Superior temporal gyrus (tissue), 1 donor: ENCODE results near the gene SF3B3.
A peak's percentile ranks its signal among the peaks of the same experiment; 100 is the strongest.

Experiments used
- DNase-seq: peaks from one replicate; pipeline ENCODE4 v3.0.0-alpha.2; 2016; ENCODE audit errors: extremely low spot score

Gene SF3B3

DNA sequence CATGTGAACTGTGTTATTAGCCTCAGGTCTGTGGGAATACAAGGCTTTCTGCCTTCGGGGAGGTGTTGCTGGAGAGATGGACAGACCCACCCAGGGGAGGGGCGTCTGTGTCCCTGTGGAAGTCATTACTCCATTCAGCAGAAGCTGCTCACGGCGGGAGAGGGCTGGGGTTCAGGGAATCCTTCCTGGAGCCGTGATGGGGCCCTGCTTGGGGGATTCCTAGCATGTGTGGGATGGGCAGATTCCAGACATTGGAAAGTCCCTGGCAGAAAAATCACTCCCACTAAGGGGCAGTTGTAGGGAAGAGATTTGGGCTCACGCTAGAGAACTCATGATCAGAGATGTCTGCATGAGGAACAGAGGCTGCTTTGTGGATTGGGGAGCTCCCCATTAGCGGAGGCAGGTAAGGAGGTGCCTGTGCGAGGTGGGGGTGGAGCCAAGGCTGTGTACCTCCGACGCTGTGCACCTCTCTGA, 66.4 kb downstream of the SF3B3 start:
- no peak for DNase-seq

DNA sequence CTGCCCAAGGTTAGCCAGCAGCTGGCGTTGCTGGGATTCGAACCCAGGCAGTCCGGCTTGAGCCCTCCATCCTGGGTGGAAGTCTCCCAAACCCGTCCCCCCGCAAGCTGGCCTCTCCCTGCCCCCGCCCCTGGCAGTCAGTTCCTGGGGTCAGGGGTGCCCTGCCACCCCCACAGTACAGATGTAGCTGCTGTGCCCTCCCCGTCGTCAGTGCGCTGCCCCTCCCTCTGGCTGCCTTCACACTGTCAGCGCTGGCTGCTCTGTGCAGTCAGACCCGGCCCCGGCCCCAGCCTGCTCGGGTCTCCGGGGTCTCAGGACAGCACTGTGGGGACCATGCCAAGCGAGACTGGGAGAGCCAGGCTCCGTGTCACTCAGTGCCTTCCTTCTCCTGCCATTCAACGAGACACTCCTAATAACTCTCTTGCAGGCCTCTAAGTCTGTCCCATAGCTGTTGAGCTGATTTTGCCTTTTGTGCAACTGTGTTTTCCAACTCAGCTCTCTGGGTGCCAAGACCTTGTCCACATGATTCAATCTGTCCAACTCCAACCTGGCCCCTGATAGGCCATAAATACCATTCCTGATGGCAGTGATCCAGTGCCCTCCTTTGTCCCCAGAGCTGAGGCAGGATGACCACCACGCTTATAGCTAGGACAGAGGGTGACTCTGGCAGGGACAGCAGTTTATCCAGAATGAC, 67.3 kb downstream of the SF3B3 start:
- DNase-seq: no peak

DNA sequence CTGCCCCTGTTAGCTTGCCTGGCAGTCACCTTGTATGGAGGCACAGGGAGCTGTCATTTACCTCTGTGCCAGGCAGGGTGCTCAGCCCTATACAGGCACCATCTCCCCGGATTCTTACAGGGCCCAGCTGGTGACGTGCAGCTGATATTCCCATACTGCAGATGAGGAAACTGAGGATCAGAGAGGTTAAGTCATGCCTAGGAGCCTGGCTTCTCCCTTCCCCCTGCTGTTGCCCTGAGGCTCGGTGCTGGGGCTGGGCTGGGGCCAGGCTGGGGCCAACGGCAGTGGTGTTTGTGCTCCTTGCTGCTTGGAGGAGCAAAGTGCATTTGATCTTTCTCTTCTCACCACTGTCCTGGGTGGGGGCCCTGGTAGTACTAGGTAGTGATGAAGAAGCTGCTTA, 68.0 kb downstream of the SF3B3 start:
- DNase-seq: no peak

DNA sequence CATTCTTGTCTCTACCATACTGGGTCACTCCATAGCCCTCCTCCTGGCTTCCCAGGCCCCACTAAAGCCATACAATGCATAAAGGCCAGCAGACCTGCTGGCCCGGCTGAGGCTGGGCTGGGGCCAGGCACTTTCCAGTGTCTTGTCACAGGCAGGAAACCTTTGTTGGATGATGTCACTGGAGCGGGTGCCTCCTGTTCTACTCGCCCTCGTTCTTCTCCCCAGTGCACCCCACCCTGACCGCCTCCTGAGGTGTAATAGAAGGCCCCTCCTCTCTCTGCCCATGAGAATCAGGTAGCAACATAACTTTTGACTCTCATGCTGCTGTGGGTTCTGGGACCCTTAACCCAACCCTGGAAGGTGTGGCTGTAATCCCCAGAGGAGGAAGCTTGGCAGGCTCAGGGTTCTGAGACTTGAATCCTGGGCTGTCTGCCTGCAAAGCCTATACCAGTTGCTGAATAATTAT, 68.5 kb downstream of the SF3B3 start:
- DNase-seq: no peak

DNA sequence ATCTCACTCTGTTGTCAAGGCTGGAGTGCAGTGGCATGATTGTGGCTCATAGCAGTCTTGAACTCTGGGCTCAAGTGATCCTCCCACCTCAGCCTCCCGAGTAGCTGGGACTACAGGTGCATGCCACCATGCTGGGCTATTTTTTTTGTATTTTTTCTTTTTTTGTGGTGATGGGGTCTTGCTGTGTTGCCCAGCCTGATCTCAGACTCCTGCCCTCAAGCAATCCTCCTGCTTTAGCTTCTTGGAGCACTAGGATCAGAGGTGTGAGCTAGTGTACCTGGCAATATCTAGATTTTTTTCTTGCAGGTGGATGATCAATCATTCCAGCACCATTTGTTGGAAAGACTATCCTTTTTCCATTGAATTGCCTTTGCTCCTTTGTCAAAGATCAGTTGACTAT, 69.9 kb downstream of the SF3B3 start:
- DNase-seq: no peak

DNA sequence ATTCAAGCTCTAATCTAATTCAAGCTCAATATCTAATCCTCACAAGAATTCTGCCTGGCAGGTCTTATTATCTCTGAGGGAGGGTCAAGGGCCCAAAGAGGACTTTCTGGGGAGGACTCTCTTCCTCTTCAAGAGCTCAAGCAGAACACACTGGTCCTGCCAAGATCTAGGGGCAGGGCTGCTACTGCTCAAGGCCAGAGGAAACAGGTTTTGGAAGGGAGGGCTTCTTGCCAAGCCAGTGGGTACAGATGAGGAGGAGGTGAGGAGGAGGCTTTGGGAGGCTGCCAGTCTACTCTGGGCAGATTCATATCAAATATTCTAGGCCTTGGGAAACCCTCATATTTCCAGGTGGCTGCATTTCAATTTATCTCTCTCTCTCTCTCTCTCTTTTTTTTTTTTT, 71.0 kb downstream of the SF3B3 start:
- no peak for DNase-seq

DNA sequence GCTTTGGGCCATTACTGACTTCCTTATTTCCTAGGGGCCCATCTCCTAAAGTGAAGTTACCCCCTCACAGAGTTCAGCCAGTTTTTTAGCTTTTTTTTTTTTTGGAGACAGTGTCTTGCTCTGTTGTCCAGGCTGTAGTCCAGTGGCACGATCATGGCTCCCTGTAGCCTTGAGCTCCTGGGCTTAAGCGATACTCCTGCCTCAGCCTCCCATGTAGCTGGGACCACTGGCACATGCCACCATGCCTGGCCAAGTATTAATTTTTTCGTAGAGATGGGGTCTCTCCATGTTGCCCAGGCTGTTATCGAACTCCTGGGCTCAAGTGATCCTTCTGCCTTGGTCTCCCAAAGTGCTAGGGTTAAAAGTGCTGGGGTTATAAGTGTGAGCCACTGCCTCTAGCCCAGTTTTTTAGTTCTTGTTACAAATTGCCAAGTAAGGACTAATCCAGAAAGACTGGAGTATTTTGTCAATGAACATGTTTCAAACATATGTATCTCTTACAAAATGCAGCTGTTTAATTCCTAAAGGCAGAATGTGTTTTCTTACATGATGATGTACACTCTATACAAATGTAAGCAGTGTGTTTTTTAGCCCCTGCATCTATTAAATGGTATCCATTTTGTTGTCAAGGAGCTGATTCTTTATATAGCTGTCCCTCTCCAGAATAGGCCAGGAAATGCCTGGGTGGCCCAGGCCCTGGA, 73.7 kb downstream of the SF3B3 start:
- no peak for DNase-seq

DNA sequence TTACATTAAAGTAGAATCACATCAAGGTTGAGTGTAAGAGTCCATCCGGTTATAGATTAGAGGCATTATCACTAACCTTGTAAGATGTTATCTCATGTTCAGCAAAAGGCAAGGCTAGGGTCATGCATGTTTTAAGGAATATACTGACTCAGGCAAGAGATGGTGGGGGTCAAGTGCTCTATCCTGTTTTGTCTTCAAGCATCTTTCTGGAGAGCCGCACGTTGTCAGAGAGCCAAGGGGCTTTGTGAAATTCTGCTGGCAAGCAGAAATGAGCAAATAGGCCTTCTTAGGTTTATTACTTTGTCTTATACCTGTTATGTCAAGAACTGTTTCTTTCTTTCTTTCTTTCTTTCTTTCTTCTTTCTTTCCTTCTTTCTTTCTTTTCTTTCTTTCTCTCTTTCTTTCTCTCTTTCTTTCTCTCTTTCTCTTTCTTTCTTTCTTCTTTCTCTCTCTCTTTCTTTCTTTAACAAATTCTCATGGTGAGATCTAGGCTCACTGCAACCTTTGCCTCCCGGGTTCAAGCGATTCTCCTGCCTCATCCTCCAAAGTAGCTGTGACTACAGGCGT, 75.4 kb downstream of the SF3B3 start:
- no peak for DNase-seq

DNA sequence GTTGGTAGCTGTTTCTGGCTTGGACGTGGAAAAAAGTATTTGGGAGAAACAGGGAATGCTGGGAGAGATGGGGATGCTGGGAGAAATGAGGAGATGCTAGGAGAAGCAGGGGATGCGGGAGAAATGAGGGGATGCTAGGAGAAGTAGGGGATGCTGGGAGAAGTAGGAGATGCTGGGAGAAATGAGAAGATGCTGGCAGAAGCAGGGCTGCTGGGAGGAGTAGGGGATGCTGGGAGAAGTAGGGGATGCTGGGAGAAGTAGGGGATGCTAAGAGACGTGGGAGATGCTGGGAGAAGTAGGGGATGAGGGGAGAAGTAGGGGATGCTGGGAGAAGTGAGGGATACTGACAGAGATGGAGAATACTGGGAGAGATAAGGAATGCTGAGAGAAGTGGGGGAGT, 77.1 kb downstream of the SF3B3 start:
- DNase-seq: no peak

DNA sequence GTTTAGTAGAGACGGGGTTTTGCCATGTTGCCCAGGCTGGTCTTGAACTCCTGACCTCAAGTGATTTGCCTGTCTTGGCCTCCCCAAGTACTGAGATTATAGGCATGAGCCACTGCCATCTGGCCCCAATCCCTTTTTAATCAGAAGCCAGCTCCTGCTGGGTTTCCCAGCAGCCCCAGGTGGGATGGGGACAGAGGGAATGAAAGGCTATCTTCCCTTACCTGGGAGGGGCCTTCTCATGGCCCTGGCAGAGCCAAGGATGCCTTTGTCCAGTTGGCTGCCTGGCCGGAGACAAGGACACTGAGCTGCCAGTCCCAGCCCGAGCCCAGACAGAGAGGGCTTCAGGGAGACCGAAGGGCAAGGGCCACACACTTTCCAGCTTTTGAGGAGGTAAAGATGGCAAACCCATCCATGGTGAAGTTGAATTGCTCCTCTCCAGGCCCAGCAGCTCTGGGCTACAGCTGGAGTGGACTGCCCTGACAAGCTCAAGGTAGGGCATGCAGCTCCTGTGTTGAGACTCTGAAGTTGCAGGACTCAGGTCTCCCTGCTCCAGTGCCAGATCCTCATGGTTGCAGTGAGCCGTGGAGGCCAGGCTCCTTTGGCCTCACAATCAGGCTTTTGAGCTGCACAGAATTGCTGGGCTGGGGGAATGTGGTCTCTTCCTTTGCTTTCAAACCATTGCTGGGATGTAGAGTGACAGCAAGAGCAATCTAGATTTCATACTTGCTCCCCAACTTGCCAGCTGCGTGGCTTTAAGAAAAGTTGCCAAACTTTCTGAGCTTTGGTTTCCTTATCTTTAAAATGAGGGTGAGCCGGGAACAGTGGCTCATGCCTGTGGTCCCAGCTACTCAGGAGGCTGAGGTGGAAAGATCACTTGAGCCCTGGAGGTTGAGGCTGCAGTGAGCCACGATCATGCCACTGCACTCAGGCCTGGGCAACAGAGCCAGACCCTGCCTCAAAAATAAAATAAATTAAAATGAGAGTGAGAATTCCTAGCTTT, 78.3 kb downstream of the SF3B3 start:
- no peak for DNase-seq

DNA sequence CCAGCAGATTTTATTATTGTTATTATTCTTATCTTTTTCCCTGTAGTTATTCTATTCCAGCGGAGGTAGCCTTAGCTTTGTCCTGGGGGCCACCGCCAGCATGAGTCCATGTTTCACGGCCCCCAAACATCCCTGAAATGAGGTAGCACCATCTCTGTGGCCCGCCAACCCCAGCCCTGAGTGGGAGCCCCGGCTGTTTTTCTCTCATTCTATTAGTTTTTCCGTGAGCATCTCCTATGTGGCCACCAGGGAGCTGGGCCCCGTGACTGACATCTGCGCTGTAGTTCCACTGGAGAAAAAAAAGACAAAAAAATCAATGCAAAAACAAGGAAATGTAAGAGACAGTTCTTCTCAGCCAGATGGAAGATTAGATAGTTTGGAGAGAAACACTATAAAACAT, 79.2 kb downstream of the SF3B3 start:
- DNase-seq: no peak

DNA sequence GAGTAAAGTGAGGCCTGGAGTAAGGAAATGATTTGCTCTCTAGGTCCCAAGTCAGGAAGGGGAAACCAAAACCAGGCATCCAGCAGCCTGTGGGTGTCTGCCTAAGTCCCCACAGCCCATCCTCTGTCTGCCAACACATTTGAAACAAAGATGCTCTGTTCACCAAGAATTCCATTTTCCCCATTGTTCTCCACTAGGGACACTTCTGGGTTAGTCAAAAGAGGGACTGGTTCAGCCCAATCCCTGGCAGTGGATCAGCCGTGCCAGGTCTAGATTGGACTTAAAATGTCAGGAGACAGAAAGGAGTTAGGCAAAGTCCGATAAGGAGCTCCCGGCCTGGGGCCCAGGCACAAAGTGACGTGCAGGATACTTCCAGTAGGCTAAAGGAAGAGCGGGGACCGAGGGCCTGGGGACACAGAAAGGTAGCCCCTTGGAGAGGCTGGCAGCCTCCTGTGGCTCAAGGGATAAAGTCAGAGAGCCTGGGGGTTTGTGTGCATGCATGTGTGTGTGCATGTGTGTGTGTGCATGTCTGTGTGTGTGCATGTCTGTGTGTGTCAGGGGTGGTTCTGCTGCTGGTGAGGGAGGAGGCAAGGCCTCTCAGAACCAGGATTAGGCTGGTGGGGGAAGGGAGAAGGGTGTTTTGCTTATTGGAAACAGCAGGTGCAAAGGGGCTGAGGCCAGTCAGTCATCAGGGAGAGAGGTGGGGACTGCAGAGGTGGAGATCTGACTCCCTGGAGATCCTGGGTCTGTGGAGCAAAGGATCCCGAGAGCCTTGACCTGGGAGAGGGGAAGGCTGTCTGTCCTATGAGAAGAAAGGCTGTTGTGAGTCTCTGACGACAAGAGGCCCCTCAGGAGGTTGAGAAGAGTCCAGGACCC, 81.0 kb downstream of the SF3B3 start:
- peak; percentile 62 for DNase-seq

DNA sequence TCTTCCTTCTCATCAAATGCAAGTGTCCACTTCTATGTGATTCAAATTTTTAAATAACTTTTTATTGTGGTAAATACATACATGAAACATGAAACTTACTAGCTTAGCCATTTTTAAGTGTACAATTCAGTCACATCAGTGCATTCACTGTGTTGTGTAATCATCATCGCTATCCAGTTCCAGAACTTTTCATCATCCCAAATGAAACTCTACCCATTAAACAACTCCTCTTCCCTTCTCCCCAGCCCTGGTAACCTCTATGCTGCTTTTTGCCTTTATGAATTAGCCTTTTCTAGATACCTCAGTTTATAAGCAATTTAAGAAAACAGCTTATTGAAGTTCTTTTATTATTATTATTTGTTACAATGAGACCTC, 81.7 kb downstream of the SF3B3 start:
- no peak for DNase-seq

DNA sequence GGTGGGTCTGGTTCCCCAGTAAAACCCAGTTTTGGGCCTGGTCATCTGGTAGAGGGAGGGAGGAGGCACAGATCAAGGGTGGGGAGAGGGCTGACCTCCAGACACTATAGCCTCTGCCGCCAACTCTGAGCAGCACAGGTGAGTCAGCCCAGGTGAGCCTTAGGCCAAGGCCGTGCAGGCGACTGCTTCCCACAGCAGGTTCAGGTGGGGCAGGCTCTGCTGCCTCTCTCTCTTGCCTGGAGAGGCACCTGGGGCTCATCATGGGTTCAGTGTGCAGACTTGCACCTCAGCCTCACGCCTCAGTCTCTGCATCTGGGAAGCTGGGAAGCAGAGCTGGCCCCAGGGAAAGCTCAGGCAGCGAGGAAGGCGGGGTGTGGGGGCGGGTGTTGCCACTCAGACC, 84.9 kb downstream of the SF3B3 start:
- DNase-seq: no peak

DNA sequence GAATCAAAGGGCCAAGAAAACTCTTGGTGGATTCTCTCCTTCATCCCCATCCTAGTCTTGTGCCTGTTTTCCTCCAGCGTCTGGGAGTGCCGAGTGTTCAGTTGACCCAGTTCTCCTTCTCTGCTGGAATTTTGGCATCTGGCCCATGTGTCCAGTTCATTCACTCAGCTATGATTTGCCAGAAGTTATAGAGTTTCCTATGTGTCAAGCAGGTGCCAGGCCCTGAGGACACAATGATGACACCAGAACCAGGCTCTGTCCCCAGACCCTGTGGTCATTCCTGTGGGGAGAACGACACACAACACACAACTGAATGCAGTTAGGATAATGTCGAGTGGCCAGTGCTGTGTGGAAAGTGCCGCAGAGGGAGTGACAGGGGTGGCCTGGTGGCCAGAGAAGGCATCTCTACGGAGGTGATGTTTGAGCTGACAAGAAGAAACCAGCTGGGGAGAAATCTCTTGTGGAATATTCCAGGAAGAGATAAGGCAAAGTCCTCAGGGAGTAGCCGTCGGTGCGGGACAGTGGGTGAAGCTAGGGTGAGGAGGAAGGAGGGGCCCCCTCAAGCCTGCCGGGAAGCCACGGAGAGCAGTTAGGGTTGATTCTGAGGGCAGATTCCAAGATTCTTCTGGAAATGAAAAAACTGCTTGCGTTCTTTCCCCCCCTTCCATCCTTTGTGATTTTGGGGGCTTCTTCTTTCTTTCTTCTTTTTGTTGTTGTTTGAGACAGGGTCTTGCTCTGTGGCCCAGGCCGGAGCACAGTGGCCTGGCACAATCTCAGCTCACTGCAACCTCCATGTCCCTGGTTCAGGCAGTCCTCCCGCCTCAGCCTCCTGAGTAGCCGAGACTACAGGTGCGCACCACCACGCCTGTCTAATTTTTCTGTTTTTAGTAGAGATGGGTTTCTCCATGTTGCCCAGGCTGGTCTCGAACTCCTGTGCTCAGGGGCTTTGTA, 86.9 kb downstream of the SF3B3 start:
- DNase-seq: no peak

DNA sequence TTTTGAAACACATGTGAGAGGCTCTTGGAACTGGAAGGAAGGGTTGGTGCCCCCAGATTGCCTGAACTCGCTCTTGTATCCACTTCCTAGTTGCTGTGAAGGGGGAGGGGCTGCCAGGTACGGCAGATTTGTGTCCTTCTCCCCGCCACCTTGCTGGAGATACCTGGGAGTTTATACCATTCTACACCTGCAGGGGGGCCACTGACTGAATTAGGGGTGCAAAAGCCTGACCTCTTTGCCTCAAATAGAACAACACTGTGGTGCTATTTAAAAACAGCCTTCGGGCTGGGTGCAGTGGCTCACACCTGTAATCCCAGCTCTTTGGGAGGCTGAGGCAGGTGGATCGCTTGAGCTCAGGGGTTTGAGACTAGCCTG, 87.6 kb downstream of the SF3B3 start:
- no peak for DNase-seq

DNA sequence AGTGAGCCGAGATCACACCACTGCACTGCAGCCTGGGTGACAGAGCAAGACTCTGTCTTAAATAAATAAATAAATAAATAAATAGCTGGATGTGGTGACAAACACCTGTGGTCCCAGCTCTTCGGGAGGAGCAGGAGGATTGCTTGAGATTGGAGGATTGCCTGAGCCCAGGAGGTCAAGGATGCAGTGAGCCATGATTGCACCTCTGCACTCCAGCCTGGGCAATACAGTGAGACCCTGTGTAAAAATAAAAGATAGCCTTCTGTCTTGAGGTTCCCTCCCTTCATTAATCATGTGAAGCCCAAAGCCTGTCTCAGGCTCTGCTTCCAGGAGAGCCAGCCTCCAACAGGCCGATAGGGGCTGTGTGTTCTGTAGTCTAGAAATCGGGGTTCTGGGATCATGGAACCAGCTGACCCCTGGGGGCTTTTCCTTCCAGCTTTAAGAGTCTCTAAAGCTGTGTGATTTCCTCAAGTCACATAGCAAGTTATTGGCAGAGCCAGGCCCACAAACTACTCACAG, 88.2 kb downstream of the SF3B3 start:
- no peak for DNase-seq

DNA sequence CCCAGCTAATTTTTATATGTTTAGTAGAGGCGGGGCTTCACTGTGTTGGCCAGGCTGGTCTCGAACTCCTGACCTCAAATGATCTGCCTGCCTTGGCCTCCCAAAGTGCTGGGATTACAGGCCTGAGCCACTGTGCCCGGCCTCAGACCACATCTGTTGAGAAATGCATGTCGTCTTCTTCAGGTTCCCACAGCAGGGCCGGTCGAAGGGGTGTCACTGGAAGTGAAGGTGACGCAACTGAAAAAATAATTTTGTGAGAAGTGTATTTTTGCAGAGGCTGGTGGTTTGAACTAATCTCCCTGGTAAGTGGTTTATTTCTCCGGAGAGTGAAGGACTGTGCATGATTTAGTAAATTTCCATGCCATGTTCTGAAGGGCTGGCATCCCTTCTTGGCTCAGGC, 89.3 kb downstream of the SF3B3 start:
- DNase-seq: no peak

DNA sequence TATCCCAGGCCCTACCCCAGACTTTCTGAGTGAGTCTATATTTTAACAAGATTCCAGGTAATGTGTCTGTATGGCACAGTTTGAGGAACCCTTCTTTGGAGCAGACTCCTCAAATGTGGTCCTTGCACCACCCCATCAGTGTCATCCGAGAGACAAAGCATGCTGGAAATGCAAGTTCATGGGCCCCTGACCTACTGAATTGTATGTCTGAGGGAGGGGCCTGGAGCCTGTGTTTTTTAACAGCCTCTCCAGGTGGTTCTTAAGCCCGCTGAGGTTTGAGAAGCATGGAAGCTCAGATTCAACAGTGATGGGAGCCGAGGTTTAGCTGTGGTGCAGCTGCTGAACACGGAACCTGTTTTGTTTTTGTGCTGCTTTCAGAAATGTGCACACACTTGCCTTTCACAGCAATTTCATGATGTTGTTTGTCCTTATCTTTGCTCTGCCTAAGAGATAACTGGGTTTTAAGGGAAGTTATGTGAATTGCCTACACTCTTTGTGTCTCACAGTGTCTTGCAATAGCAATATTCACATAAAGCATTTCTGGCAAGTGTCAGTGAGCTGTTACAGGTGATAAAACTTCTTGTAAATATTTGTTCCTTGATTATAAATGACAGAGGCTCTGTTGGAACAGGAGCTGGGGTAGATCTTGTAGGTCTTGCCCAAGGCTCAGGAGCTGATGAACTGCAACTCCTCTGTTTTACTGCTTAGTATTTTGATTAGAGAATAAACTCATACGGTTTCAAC, 90.8 kb downstream of the SF3B3 start:
- no peak for DNase-seq
